ENCODE data around the gene DENND4B.
"Not testable (repeated sequence)": the region's sequence is repeated elsewhere in the genome, so short reads cannot be mapped to it uniquely, and the experiment has no call there.

Gene DENND4B, protein sequence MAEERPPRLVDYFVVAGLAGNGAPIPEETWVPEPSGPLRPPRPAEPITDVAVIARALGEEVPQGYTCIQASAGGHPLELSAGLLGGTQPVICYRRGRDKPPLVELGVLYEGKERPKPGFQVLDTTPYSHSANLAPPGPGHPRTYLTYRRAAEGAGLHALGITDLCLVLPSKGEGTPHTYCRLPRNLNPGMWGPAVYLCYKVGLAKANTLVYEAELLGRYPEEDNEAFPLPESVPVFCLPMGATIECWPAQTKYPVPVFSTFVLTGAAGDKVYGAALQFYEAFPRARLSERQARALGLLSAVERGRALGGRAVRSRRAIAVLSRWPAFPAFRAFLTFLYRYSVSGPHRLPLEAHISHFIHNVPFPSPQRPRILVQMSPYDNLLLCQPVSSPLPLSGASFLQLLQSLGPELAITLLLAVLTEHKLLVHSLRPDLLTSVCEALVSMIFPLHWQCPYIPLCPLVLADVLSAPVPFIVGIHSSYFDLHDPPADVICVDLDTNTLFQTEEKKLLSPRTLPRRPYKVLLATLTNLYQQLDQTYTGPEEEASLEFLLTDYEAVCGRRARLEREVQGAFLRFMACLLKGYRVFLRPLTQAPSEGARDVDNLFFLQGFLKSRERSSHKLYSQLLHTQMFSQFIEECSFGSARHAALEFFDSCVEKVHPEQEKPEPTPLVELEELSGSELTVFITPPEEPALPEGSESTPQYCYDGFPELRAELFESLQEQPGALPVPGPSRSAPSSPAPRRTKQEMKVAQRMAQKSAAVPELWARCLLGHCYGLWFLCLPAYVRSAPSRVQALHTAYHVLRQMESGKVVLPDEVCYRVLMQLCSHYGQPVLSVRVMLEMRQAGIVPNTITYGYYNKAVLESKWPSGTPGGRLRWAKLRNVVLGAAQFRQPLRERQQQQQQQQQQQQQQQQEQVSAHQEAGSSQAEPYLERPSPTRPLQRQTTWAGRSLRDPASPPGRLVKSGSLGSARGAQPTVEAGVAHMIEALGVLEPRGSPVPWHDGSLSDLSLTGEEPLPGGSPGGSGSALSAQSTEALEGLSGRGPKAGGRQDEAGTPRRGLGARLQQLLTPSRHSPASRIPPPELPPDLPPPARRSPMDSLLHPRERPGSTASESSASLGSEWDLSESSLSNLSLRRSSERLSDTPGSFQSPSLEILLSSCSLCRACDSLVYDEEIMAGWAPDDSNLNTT (N-terminal part only)

DNA sequence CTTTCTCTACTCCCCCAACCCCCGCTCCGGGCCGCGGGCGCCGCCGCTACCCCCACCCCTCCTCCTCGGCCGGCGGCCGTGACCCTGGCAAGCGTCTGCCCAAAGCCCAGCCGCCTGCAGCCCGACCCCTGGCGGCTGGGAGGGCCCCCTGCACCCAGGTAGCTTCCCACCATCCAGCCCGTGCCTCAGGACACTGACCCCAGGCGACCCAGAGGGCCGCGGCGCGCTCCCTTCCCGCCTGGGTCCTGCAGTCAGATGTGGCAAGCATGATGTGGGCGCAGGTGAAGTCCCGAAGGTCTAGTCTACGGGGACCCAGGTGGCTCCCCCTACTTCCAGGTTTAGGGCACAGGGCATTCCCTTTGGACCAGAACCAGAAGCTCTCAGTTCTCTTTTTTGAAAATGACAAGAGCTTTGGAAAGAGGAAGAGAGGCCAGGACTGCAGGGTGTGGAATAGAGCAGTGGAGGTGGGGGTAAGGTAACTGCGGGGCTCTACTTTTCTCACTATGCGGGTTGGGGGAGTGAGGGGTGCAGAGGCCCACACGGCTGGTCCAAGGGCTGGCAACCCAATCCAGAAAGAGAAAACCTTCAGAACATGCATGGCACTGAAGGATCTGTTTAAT lies at the start of gene DENND4B:
DENND4B (minus strand) TSS at position 97 of the 620 bp plus-strand sequence. CDS start 2,344 bp downstream, outside the sequence.
- DNase-seq: no peak

DNA sequence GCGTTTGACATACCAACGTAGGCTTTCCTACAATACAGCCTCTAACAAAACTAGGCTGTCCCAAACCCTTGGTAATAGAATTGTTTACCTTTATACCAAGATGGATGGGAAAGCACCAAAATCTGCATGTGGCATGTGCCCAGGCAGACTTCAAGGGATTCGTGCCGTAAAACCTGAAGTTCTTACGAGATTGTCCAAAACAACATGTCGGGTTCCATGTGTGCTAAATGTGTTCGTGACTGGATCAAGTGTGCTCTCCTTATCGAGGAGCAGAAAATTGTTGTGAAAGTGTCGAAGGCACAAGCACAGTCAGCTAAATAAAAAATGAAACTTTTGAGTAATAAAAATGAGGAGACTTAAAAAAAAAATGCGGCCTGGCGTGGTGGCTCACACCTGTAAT lies 49.1 kb upstream of the DENND4B start:
- DNase-seq: no peak

DNA sequence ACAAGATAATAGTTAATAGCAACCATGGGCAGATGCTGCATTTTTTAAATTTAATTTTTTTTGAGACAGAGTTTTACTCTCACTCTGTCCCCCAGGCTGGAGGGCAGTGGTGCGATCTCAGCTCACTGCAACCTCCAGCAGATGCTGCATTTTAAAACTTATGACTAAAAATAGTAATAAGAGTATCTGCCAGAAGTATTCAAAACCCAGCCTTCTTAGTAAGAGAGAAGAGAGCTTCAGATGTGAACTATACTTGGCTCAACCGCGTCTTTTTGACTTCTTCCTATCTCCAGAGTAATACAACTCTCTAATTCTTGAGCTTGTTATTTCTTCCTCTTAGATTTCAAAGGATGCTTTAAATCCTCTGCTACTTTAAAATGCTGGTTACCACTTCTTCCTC lies 48.7 kb upstream of the DENND4B start:
- DNase-seq: no peak

DNA sequence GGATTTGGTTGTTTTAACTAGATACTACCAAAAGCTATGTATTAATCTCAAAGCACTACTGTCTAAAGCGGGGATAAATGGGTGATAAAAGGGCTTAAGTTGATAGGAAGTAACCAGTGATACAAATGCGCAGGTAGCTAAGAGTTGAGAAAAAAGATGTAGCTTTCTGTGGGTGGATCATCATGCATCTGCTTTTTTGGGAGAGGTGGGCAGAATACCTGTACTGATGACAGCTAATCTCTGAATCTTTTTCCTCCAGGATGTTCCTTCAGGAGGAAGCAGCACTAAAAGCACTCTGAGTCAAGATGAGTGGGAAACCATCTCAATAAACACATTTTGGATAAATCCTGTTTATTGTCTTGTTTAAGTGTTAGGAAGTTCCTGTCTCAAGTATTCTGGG lies 45.3 kb upstream of the DENND4B start:
- no peak for DNase-seq

DNA sequence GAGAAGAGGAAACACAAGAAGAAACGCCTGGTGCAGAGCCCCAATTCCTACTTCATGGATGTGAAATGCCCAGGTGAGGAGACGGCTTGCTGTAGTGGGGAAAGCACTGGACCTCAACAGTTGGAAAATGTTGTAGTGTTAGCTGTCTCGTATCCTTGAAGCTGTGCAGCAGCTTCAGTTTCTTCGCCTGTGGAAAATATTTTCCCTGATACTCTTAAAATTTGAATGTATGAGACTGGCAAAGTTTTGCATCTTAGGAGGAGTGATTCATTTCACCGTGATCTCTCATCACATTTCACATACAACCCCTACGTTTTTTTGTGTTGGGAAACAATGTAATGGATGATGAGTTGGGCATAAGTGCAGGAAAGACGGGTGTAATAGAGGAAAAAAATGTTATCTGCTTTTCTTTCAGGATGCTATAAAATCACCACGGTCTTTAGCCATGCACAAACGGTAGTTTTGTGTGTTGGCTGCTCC lies 44.7 kb upstream of the DENND4B start:
- no peak for DNase-seq

DNA sequence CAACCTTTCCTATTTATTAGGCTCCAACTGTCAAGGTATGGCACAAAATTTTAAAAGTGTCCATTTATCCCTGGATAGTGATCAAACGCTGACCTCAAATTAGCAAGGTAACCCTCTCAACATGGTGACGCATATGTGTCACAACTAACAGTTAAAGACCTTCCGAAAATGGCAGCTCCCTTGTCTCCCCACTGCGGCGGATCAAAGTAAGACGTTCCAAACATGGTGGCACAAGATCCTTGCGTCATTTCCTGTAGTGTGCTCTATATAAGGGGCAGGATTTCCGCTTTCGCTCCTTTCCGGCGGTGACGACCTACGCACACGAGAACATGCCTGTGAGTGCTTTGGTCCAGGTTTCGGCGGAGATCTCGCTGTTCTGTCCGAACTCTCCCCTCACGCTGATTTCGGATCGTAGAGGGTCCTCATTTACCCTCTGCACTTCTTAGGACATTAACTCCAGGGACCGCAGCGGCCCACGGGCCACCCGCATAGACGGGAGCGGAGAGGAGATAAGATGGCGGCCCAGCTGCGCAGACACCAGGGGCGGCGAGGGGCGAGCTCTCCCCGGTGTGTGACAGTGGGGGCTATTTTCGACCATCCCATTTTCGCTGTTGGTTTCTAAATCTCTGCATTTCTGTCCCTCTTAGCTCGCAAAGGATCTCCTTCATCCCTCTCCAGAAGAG lies 44.1 kb upstream of the DENND4B start, which contains the start of gene RPS27:
RPS27 (plus strand) TSS at position 295 of the 683 bp plus-strand sequence; CDS start at position 330, 35 bp downstream.
- DNase-seq: peak; percentile 98

DNA sequence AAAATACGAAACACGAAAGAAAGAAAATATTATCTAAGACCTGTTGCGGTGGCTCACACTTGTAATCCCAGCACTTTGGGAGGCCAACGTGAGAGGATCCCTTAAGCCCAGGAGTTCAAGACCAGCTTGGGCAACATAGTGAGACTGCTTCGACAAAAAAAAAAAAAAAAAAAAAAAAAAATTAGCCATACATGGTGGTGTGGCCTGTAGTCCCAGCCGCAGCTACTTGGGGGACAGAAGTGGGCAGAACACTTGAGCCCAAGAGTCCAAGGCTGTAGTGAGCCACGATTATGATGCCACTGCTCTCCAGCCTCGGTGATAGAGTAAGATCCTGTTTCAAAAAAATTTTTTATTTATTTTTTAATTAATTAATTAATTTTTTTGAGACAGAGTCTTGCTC lies 41.1 kb upstream of the DENND4B start:
- DNase-seq: no peak

DNA sequence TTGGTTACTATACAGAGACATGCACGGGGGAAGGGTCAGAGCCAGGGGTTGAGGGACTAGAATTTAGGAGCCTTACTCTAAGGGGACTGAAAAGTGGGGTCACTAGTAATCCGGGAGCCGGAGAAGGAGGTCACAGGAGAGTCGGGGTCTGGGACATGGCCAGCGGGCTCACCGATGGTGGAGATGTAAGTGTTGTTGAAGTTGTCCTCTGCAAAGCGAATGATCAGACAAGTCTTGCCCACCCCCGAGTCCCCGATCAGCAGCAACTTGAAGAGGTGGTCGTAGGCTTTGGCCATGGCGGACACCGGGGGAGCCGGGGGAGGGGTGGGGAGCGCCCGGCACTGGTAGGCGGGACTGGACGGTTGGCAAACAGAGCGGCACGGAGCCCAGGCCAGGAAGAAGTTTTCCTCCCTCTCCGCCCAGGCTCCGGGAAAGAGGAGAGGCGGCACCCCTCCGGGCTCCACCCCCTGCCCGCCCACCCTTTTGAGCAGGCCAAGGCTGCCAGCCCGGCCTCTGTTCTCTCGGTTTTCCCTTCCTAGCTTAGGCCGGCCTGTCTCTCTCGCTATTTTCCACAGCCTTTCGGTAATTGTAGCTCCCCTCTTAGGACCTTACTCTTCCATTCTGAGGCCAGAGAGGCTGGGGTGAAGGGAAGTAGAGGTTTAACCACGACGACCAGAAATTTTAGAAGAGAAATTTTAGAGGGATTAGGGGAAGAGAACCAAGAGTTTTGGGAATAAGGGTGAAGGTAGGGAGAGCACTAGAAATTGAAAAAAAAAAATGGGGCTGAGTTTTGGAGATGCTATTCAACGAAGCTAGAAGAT lies 39.6 kb upstream of the DENND4B start, which contains the start of gene RAB13:
RAB13 (minus strand) TSS at position 399 of the 821 bp plus-strand sequence; CDS start at position 296, 103 bp downstream.
- DNase-seq: no peak

DNA sequence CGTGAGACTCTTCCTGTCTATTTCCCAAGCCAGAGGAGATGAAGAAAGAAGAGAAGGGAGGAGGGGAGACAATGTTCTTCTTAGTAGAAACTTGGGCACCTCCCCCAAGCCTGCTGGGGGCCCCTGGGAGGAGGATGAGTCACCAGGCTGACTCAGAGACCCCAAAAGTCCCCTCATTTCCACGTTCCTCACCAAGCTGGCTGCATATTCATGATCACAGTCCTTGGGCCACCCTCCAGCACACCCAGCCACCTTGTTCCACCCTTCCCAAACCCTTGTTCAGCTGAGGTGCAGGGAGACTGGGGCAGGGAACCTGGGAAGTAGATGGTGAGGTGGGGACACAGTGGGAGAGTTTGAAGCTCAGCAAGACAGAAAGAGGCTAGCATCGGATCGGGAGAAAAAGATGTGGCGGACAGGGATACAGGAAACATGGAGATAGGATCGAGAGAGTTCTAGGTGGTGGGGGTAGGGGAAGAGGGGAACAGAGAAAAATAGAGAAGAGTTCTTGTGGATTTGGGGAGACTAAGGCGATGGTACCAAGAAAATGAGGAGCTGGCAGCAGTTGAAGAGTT lies 38.9 kb upstream of the DENND4B start:
- DNase-seq: peak; percentile 38

DNA sequence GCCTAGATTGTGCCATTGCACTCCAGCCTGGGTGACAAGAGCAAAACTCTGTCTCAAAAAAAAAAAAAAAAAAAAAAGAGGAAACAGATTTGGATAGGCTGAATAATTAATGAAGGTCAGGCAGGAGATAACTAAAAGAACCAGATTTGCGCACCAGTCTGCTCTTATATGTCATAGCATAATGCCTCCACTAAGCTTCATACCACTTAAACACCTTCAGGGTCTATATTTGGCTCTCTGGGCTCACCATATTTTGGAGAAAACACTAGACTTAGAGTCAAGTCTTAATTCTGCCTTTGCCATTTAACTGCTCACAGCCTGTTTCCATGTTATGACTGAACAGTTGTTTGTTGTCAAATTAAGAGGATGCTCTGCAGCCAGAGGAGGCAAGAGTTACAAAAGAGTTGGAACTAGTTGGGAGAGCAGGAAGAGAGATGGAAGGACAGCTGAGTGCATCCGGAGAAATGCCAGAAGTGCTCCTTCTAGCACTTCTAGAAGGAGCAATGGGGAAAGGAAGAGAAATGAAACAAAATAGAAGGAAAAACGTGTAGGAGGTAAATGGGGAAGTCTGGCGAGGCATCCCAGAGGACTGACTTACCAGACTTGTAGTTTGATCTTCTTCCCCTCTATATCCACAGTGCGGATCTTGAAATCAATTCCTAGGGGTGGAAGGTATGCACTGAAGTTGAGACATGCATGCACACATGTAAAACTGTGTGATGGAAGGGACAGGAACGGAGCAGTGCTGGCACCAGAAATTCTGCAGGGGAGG lies 37.8 kb upstream of the DENND4B start:
- DNase-seq: no peak

DNA sequence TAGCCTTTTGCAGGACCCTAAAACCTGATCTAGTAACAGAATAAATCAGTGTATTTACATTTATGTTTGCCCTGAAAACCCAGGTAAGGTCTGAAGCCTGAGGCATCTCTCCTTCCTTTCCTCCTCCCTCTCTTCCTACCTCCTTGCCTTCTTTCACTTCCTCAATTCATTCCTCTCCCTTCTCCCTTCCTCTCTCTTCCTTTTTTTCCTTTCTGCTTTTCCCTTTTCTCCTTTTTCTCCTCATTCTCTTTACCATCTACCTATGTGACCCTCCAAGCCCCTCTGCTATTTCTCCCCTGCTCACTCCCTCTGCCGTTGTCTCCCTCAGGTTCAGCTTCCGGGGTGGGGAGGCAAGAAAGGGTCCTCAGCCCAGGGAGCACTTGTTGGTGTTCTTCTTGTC lies 35.2 kb upstream of the DENND4B start:
- not testable (repeated sequence) for DNase-seq

DNA sequence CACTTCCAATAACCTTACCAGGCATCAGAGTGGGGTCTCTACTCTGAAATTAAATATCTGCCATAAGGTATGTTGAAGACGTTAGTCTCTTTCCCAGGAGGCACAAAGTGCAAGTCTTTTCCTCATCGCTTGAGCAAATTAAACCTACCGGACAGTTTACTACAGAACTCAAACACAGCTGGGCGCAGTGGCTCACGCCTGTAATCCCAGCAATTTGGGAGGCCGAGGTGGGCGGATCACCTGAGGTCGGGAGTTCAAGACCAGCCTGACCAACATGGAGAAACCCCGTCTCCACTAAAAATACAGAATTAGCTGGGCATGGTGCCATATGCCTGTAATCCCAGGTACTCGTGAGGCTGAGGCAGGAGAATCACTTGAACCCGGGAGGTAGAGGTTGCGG lies 32.6 kb upstream of the DENND4B start:
- not testable (repeated sequence) for DNase-seq

DNA sequence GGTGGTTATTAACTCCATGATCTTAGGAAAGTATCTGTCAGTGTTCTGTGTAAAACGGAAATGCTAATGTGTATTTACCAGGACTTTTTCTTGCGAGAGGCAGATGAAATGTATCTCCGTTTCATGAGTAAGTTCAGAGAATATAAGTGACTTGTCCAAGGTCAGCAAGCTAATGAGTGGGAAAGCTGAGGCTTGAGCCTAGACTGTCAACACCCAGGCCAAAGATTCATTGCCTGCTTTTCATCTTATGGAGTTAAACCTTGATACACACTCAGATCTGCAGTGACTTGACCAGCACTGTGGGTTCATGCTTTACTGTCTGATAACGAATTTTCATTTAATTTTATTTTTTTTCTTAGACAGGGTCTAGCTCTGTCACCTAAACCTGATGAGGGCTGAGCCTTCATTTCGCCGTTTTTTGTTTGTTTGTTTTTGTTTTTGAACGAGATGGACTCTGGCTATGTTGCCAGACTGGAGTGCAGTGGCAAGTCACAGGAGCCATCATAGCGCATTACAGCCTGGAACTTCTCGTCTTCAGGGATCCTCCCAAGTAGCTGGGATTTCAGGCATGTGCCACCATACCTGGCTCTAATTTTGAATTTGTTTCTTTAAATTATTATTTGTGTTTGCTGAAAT lies 31.9 kb upstream of the DENND4B start:
- DNase-seq: no peak

DNA sequence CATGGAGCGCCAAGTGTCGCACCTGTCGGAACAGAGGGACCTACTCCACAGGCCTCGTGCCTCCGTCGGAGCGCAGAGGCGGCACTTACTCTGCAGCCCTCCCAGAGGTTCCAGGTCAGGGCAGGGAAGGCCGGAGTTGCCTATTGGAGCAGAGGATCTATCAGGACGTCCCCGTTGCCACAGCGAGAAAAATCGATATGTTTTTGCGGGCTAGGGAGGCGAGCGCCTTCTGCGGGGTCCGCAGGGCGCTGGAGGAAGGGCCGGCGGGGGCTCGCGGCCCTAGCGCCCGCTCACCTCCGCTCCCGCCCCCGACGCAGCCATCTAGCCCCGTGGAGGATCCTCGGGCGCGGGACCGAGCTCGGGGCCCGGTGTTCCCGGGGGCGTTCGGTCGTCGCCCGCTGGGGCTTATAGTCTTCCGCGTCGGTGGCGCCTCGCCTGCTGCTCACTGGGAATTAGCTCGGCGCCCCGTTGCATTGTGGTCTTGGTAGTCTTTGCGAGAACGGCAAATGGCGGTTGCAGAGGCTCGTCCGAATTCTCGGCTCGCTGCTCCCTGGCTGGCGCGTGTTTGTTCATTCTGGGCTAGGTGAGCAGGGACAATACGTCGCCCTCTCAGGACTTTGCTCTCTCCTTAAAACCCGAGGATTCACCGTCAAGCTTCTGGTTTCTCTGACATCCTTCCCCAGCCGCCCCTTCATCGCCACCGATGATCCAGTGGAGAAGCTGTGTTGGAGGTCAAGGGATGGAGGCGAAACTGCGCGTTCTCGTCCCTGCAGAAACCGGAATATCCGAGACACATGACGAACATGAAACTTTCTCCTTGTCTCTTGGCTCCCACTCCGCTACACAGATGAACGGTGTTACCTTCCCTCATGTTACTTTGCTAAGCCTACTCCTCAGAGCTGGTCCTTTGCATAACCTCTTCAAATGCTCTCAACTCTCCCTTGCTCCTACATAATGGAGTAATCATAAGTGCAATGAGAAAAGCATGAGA lies 31.0 kb upstream of the DENND4B start, which contains the start of gene JTB:
JTB (minus strand) TSS at position 425 of the 991 bp plus-strand sequence; CDS start at position 3, 422 bp downstream.
- DNase-seq: peak; percentile 52

DNA sequence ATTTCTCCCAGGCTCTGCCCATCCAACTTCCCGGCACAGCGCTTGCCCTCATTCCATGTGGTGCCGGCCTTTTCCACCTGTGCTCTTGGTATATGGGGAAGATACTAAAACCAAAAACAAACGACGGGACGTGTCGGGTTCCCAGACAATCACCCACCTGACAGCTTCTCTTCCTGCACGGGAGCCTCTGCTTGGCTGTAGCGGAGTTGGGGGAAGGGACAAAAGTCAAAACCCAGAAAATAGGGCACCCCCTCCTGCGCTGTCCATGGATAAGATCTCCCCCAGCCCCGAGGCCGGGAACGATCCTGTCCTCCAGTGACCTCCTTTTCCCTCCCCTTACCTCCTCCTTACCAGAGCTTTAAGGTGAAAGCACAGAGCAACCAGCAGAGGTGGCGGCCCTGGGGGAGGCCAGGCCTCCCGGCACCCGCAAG lies 30.3 kb upstream of the DENND4B start:
- DNase-seq: no peak

DNA sequence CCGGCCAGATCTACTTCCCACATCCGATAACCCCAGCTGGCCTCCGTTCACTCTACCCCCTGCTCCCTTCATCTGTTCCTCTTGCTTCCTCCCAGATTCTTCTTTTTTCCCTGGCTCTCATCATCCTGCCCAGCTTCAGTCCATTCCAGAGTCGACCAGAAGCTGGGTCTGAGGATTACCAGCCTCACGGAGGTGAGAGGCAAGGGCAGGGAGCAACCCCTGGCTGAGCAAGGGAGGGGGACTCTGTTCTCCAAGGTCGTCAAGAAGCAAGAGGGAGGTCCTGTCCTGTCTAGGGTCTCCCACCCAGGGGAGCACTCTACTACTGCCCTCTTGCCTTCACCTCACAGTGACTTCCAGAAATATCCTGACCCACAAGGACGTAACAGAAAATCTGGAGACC lies 27.0 kb upstream of the DENND4B start:
- DNase-seq: no peak

DNA sequence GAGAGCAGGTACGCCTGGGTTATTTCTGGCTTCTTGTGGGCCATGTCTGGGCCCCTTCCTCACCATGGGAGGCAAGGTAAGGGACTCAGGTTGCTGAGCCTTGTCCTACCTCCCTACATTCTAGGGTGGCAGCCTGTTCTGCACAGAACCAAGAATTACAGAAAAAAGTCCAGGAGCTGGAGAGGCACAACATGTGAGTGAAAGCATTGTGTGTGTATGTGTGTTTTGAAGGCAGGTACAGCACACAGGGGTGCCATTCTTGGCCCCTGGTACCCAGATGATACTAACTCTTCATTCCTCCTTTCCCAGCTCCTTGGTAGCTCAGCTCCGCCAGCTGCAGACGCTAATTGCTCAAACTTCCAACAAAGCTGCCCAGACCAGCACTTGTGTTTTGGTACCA lies 26.6 kb upstream of the DENND4B start:
- no peak for DNase-seq

DNA sequence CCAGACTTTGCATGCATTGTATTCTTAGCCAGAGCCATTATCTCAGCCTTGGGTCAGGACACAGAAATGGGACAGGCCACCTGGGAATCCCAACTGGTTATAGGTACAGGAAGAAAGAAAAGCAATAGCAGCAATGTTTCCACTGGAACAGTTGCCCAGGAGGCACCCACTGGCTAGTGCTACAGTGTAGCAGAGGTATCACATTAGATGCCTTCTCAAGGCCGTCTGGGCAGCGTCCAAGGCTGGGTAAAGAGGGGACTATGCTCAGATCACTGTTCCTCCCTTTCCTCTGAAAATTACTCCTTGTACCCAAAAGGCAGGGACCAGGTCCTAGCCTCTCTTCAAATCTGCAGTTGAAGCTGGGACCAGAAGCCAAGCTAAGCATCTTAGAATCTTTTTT lies 23.8 kb upstream of the DENND4B start:
- DNase-seq: no peak

Data from SIG-M5 (cell line).